T-helper 9 cell (primary cell): ENCODE results near the gene NUFIP1.
"Not testable (repeated sequence)": the region's sequence is repeated elsewhere in the genome, so short reads cannot be mapped to it uniquely, and the experiment has no call there.

Source experiments
- DNase-seq: peaks from one replicate; pipeline ENCODE4 v3.0.0-alpha.2; 2020

Gene NUFIP1

GRCh38 chr13:44919104-44919804 lies 70.0 kb downstream of the NUFIP1 start:
- DNase-seq = no peak

- peak; percentile 69 for DNase-seq
Observed at GRCh38 chr13:44918326-44919103, 70.8 kb downstream of the NUFIP1 start.

- peak; percentile 98 for DNase-seq
Observed at GRCh38 chr13:44917589-44918325, 71.5 kb downstream of the NUFIP1 start.

- no peak for DNase-seq
Observed at GRCh38 chr13:44912278-44913016, 76.8 kb downstream of the NUFIP1 start.

GRCh38 chr13:44908712-44909111 lies 80.6 kb downstream of the NUFIP1 start:
- DNase-seq = no peak

- no peak for DNase-seq
Observed at GRCh38 chr13:44908266-44908665, 81.0 kb downstream of the NUFIP1 start.

GRCh38 chr13:44906713-44907112 lies 82.6 kb downstream of the NUFIP1 start:
- no peak for DNase-seq

GRCh38 chr13:44906230-44906629 lies 83.0 kb downstream of the NUFIP1 start:
- DNase-seq = no peak

GRCh38 chr13:44905556-44905955 lies 83.7 kb downstream of the NUFIP1 start:
- DNase-seq = no peak

GRCh38 chr13:44904967-44905366 lies 84.3 kb downstream of the NUFIP1 start:
- DNase-seq = no peak

- DNase-seq = no peak
Observed at GRCh38 chr13:44903574-44903985, 85.7 kb downstream of the NUFIP1 start.

GRCh38 chr13:44902738-44903137 lies 86.5 kb downstream of the NUFIP1 start:
- no peak for DNase-seq

GRCh38 chr13:44899967-44900366 lies 89.3 kb downstream of the NUFIP1 start:
- no peak for DNase-seq

- DNase-seq = not testable (repeated sequence)
Observed at GRCh38 chr13:44898308-44898707, 91.0 kb downstream of the NUFIP1 start.

GRCh38 chr13:44895953-44896335 lies 93.3 kb downstream of the NUFIP1 start:
- DNase-seq = no peak

- DNase-seq = no peak
Observed at GRCh38 chr13:44895264-44895952, 93.9 kb downstream of the NUFIP1 start.

GRCh38 chr13:44894001-44894770 lies 95.1 kb downstream of the NUFIP1 start:
- no peak for DNase-seq
